NCI-H1048 (cell line): ENCODE results near the gene LYZL4.

Experiments
- DNase-seq: peaks from one replicate; lab custom pipeline; 2025; lab: John Stamatoyannopoulos, UW

The LYZL4 gene

DNA sequence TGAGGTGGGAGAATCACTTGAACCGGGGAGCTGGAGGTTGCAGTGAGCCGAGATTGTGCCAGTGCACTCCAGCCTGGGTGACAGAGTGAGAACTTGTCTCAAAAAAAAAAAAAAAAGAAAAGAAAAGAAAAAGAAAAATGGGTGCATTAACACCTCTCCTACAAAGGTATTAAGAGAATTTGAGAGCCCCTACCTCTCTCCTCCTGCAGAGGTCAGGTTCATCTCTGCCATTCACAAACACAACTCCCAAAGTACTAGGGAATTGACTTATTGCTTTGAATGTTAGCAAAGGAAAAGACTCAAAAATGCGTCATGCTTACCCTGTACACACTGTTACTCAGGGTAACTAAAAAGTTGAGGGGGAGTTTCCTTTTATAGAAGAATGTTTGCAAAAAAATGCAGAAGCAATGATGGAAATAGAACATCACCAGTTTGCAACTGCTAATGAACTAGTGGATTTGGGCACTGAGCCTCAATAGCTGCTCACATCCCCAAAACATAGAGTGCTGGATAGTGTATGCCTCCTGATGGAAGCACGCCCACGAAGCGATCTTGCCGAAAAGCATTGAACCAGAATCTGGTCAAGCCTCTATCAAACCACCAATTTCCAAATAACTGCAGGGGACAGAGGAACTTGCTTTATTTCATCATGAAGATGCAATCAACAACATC lies 15.5 kb upstream of the LYZL4 start:
- DNase-seq = no peak

DNA sequence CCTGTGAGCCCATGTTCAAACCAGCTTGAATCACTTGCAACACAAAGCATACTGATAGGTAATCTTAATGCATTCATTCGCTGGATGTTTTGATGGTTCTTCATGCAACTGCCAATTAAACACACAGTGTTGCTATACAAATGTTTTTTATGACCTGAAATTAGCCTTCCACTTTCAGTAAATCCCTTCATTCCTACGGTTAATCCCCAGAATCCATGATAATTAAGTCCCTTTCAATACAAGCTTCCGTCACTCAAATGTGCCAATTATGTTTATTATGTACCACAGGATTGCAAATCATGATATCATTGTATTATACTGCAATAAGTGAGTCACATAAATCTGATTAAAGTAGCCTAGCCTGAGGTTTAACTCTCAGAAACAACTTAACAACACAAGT lies 14.5 kb upstream of the LYZL4 start:
- no peak for DNase-seq

DNA sequence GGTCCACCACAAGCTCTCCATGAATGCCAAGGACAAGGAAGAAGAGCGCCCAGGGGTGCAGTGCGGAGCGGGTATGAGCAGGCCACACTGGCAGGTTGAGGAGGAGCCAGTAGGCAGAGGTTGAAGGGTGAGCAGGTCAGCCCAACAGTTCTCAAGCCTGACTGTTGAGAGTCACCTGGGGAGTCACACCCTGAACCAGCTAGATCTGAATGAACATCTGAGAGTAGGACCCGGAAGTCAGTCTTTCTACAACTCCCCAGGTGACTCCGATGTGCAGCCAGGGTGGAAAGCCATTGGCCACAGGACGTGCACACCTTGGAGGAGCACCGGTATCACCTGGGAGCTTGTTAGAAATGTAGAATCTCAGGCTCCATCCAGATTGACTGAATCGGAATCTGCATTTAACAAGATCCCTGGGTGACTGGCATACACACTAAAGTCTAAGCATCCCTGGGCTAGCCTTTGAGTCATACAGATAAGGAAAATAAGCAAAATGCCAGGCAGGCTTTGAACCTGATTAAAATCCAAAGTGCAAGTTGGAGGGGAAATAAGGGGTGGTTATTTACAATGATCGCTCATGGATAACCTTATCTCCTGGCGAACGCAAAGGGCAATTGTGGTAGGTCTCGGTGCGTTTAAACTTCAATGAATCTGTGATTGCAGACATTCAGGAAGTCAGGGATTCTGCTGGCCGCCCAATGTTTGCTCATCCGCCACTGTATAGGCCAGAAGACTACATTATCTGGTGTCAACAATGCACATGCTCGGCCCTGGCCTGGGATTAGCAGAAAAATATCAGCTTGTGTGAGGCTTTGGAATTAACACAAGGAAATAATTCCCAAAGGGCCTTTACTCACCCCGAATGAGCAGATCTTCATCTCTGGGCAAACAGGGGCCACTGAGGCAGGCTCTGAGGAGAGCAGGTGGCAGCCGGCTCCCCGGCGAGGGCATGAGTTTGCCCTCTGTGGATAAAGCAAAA lies 11.7 kb upstream of the LYZL4 start:
- no peak for DNase-seq

DNA sequence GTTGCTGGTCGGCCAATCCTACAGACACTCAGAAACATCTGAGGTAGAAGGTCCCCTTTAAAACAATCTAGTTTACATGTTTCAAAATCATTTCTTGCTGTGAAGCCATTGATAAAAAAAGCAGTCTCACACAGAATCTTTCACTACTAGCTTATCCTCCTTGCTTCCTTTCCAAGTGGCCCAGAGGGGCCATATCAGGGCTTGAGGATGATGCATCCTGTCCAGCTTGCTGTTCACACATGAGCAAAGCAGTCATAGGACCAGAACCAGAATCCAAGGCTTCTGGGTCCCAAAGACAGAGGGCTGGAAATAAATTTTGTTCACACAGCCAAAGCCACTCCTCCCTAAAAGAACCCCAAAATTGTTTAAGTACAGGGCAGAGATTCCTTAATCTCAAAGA lies 9.2 kb upstream of the LYZL4 start:
- no peak for DNase-seq

DNA sequence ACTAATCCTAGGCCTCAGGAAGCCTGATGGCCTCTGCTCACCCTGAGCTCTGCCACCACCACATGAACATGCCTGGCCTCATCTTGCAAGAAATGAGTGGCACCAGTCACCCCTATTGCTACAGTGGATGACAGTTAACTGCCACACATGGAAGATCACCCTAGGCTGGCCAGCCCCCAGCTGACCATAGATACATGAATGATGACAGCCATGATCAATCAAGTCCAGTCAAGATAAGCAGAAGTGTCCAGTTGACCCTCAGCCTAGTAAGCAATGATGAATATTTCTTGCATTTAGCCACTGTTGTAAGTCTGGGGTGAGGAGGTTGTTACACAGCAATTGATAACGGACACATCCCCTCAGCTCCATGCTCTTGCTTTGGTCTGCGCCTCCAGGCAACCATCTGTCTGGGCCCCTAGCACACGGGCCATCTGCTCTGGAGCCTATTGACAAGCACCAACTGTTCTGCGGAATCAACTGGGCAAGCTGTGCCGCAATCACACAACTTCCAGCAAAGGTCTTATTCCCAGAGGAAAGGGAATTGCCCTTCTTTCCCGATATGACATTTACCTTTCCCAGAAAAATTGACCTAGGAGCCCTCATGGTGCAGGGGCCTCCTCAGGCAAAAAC lies 2.2 kb upstream of the LYZL4 start:
- no peak for DNase-seq

DNA sequence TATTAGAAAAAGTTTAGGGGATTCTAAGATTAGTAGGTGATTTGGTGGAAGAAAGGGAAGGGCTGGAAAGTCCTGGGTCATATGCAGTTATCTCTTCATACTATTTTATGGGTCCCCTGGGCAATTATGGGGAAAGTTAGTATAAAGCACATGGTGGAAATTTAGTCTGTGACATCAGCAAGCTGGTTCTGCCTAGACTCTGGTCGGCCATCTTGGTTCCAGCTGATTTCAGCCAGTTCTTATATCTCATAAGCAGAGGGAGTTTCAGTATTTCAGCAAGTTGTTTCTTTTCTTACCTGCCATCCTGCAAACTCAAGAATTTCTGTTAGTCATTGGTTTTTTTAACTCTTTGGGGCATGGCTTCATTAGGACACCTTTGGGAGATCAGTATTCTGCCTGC lies 1.0 kb upstream of the LYZL4 start:
- DNase-seq = no peak

DNA sequence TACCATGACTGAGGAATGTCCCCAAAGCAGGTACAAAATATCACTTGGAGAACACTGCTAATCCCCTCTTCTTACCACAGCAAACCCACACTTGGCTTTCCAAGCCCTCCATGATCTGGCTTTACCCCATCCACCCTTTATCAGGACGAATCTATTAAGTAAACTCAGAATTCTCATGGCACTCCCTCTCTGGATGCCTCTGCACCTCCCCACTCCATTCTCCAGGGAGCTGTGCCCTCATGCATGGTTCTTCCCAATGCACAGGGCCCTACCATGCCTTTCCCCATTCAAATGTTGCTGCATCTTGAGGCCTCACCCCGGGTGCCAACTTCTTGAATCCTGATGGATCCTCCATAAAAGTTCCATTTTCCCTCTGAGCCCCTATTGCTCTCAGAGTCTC lies 2.3 kb downstream of the LYZL4 start:
- no peak for DNase-seq

DNA sequence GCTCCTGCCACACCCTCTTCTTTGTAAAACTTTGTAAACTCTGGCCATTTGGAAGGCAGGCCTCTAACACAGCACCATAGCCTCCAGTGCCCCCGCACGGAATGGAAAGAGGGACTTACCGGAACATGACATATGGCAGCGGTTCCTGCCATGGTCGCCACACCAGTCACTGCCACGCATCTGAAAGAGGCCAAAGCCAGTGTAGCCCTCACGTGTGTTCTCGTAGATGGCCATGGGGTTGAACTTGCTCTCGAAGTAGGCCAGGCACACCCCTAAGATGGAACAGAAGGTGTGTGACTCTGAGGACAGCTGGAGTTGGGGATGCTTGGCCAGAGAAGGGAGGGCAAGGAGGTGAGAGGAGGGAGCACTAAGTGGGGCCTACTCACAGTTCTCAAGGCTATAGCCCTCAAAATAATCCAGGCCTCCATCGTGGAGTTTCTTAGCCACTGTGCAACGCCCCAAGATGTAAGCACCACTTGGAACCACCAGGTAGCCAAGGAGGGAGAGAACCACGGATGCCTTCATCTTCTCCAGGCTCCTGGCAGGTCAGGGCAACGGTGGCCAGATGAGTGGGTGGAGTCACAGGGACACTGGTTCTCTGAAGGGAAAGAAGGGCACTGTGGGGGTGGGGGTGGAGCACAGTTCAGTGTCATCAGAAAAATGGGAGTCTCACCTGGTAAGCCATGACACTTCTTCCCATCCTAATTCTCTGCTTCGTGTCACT lies 3.5 kb downstream of the LYZL4 start:
- no peak for DNase-seq

DNA sequence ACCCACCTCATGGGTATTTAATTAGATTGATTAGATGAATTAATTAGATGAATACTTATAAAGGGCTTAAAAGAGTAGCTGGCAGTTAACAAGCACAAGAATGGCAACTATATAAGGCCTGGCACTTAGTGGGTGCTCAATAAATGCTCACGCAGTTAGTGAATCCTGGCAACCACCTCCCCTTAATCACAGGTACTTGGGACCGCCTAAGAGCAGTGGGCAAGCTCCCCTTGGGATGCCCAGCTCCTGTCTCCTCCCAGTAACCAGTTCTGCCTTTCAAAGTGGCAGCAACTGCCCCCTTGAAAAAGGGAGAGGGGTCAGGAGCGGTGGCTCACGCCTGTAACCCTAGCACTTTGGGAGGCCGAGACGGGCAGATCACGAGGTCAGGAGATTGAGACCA lies 4.6 kb downstream of the LYZL4 start:
- DNase-seq = no peak

DNA sequence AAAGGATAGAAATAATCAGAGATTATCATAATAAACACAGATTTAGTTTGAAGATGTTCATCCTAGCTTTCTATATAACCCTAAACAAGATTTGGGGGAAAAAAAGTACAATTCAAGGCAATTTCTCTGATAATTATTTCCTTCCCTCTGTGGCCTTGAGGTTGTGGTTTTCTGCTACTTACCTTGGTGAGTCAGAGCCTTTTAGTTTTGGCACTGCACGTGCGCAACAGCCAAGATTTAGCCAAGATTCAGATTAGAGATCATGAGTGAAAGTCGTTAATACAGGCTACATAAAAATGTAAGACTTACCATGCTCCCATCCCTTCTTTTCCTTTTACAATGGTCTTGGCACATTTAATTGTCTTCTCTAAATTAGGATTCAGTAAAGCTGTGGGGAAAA lies 6.7 kb downstream of the LYZL4 start:
- no peak for DNase-seq

DNA sequence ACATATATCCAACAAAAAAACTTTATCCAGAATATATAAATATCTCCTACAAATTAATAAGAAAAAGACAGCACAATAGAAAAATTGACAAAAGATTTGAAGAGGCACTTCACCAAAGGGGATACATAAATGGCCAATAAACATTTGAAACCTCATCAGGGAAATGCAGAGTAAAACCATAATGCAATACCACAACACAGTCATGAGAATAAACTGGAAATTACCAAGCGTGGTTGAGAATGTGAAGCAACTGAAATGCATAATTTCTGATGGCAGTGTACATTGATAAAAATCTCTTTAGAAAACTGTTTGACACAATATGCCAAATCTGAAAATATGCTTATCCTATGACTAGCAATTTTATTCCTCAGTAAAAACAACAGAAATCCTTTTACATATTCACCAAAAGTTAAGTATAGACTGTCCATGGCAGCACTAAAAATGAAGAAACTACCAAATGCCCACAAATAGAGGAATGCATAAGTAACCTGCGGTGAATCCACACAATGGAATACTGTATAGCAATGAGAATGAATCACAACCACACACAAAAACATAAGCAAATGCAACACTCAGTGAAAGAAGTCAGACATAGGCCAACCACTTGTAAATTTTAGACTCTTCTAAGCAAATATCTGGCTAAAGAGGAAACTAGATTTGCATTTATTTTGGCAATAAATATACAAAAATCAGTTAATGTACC lies 7.9 kb downstream of the LYZL4 start:
- no peak for DNase-seq

DNA sequence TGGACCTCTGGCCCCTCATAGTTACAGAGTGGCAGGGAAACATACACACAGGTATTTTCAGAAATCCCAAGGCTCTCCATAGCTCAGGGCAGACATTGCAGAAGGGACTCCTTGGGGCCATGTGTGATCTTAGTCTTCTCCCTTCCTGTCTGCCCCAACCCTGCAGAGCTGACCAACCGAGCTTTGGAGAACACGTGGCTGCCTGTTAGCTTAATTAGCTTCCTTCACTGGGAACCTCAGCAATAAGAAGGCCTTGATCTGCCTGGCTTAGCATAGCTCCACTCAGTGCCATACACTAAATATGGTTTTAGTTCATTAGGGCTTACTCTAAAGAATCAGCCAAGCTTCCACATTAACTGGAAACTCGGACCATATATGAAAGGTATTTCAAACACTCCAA lies 12.3 kb downstream of the LYZL4 start:
- DNase-seq = no peak

DNA sequence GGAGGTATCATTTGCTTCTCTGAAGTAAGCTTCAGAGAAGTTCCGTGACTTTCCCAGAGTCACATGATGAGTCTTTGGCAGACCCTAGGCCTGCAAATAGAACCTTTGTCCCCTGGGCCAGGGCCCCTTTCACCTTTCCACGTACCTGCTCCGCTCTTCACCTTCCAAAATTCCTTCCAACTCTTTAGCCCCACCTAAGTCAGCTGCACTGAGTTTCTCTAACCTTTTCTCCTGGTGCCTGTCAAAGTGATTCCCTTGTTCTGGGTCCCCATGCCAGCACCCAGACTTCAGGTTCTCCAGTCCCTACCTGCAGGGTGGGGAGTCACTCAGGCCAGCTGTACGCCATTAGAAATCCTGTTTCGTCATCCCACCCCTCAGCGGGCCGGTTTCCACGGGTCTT lies 12.8 kb downstream of the LYZL4 start:
- DNase-seq = no peak

DNA sequence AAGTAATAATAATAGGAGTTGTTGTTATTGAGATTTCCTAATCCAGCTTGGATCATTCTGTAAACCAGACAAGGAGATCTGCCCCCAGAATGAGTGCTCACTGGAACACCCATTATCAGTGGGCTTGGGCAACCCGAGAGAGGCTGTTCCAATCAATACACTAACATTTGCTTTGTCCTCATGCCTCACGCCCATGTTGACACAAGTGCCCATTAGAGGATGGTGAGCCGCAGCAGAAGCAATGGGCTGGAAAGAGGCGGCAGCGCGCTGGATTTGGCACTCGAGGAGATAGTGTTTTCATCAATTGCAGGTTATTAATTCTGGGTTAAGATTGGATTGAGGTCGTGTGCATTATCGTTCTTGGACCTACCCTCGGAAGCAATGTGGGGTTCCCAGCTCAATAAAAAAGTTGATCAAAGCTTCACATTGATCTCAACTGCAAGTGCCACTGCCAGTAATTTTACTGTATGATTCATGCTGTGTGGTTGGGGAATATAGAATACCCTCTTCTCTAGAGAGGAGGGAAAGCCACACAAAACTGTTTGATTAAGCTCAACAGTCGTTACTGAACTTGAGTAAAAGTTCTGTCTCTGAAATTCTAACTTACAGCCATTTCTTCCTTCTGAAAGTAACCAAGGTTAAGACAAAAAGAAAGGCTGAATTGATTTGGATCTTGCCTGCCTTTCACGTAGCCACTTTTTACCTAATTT lies 15.7 kb downstream of the LYZL4 start:
- DNase-seq = no peak

DNA sequence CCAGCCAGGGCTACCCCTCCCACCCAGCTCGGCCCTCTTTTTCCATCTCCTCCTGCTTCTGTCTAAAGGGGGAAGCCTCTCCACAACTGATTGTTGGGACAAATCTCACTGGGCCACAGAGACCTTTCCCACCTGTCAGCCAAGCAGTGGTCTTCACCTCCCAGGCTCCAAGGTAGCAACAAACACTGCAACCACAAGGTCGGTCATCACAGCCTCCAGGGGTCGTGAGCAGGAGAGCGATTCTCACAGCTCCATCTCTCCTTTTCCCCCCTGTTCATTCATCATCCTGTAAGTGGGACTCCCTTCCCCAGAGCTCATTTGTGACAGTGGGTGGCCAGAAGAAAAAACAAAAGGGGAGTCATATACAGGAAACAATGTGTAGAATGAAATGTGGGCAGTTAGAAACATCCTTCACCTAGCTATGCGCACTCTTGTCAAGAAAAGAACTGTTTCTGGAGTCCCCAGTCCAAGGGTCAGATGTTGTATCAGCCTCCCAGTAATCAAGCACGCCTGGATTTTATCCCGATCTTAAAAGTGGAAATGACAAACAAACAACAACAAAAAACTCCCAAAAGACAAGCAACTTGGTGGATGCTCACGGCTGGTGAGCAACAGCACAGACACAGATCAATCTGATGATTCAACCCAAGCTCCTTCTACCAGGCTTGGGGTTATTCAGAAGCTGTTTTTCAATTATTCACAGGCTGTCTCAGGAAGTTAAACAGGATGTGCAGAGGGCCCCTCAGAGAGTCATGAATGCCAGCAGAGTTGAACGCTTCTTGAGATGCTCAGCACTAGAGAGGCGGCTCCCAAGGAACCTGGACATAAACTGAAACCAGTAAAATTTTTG lies 22.4 kb downstream of the LYZL4 start:
- DNase-seq = no peak

DNA sequence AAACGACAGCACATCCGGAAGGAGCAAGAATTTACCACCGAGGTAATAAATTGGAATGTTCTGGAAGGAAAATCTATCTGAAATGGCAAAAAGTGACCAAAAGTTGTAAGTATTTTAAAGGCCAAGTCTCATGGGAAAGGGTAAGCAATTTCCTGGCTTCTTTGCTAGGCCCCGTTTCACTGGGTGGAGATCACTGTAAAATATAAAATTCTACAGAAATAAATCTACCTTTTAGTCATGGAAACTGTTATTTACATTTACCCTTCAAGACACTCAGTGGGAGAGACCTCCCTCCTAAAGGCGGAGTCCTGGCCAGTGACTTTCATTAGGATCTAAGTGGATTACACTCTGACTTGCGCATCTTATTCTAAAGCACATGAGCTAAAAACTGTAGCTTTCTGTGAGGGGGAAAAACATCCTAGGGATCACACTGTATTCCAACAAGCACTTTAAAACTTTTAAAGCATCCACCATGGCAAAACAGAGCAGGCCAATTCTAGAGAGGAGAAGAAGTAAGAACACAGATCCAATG lies 28.8 kb downstream of the LYZL4 start:
- DNase-seq = no peak

DNA sequence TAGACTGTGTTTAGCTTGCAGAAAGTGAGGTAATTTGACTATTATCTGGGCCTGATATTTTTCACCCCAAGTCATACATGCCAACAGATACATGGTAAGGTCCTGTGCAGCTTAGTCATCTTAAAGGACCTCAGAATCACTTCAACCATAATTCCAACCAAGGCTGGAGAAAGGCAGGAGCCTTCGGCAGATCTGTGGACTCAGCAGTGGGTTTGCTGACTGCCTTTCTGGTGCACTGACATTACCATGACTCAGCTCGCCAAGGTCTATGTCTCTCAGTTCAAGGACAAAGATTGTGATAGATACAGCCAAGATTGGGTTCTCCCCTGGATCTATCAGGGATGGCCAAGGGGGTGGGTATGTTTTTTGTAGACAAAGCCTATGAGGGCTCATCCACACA lies 32.7 kb downstream of the LYZL4 start:
- no peak for DNase-seq

DNA sequence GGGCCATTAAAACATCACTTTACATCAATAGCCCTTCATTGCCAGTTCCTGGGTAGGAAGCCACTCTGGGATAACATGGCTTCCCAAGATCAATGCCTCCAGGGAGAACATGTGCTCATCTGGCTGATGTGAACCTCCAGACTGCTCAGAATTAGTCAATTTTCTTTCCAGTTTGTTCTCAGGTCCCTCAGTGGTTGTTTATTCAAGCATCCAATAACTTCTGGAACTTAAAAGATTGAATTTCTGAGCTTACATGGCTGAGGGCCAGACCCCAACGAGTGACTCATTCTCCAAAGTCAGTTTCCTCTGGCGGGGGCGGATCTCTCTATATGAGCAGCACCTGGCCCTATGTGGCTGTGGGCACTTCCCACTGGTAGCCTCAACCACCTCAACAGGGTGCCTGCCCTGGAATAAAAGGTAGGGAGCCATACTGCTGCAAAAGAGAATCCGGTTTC lies 34.0 kb downstream of the LYZL4 start:
- no peak for DNase-seq

DNA sequence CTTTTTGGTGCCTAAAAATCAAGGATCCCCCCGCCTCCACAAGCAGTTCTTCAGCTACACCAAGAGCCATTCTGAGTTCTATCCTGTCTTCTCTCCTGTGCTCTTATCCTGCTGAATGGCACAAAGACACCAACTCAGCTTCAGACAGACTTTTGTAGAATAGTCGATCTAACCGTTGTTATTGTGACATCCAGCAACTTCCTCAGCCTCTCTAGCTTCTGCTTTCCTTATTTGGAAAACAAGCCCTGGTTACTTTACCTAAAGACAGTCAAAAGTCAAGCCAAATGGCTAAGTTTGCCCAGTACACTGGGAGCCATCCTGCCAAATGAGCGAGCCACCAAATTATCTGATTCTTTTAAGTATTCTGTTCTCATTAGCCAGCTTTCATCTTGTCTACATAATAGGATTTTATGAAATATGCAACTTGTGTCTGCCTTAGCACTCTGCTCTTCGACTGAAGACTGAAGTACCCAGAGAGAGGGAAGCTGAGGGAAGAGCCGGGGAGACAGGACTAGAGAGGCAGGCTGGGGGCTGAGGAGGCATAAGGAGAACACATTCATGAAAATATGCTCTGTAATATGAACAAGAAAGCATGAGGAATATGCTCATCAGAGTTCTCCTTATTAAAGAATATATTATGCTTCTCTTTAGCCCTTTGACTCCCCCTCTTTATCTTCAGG lies 35.1 kb downstream of the LYZL4 start:
- DNase-seq = no peak
